Calu3 (cell line): ENCODE results near the gene SPAAR. TPM values are rescaled to one million over a fixed set of nuclear protein-coding genes. Genes with fewer than 3 reads are reported as not detected.

Source experiments
- BruUV-seq: library from RNA; stranded (reverse); fragments of 400-500 nt; replicated peaks from 2 replicates; lab custom pipeline; 2021; lab: Mats Ljungman, UMichigan
- CTCF ChIA-PET: fragments of 300-600 bp; sonication (Branson Sonifier 250); formaldehyde crosslinking; loops from one replicate; lab custom pipeline; 2022; ENCODE audit warnings: antibody characterized with exemption; lab: Charles Lee
- DNase-seq: peaks from one replicate; pipeline ENCODE4 v3.0.0; 2022
- H3K27ac Mint-ChIP-seq: one replicate; pipeline ENCODE4 v1.8.0; 2022; ENCODE audit warnings: mixed read lengths; ENCODE audit not compliant: unreplicated experiment
- H3K27me3 Mint-ChIP-seq: one replicate; pipeline ENCODE4 v1.8.0; 2022; ENCODE audit warnings: mixed read lengths; ENCODE audit not compliant: unreplicated experiment
- H3K36me3 Mint-ChIP-seq: one replicate; pipeline ENCODE4 v1.8.0; 2022; ENCODE audit warnings: mild to moderate bottlenecking, moderate library complexity, mixed read lengths; ENCODE audit not compliant: insufficient read depth, unreplicated experiment
- H3K4me1 Mint-ChIP-seq: one replicate; pipeline ENCODE4 v1.8.0; 2022; ENCODE audit warnings: mild to moderate bottlenecking, low read depth, mixed read lengths; ENCODE audit not compliant: unreplicated experiment
- H3K4me3 Mint-ChIP-seq: one replicate; pipeline ENCODE4 v1.8.0; 2022; ENCODE audit warnings: mild to moderate bottlenecking, low read depth, moderate library complexity, mixed read lengths; ENCODE audit not compliant: unreplicated experiment
- H3K9me3 Mint-ChIP-seq: one replicate; pipeline ENCODE4 v1.8.0; 2022; ENCODE audit warnings: low read depth, mixed read lengths; ENCODE audit not compliant: unreplicated experiment
- intact Hi-C: fragments of 100-400 bp; cut with micrococcal nuclease; formaldehyde crosslinking; loops from one replicate; pipeline ENCODE4 v1.10.0; 2022; ENCODE audit not compliant: unreplicated experiment
- total RNA-seq: library from RNA; stranded (reverse); gene quantifications from 2 replicates; pipeline ENCODE4 v1.2.3, GENCODE V29; 2022
- TF ChIP-seq, protein P1 (sequence below): fragments of 200-600 bp; IDR thresholded peaks from one replicate; pipeline ENCODE4 v1.8.0; 2022; ENCODE audit warnings: antibody characterized with exemption; ENCODE audit not compliant: unreplicated experiment

The SPAAR gene
- total RNA-seq, 1 experiment from 2014 or later = not detected

DNA sequence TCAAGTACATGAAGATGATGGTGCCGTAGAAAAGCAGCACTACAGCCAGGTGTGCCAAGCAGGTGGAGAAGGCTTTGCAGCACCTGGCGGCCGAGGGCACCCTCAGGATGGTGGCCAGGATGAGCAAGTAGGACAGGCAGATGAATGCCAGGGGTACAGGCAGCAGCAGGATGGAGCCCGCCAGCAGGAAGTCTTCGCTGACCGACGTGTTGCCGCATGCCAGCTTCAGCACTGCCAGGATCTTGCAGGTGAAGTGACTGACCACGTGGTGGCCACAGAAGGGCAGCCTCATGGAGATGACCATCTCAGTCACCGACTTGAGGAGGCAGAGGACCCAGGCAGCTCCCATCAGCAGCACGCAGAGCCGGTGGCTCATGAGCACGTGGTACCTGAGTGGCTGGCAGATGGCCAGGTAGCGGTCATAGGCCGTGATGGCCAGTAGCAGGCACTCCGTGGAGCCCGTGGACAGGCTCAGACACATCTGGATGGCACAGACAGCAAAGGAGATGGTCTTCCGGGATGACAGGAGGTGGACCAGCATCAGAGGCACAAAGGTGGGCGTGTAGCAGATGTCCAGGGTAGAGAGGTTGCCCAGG lies 39.6 kb upstream of the SPAAR start:
- DNase-seq = no peak
- peaks cover under 1% of the 10 kb centered on the region for H3K27me3 Mint-ChIP-seq
- H3K4me1 Mint-ChIP-seq = no peaks in the 10 kb centered on the region
- no peak overlapping the region for H3K27ac Mint-ChIP-seq
- CTCF ChIA-PET = no interaction called here
- intact Hi-C loops = no loop called here
- TF ChIP-seq, protein P1, sequence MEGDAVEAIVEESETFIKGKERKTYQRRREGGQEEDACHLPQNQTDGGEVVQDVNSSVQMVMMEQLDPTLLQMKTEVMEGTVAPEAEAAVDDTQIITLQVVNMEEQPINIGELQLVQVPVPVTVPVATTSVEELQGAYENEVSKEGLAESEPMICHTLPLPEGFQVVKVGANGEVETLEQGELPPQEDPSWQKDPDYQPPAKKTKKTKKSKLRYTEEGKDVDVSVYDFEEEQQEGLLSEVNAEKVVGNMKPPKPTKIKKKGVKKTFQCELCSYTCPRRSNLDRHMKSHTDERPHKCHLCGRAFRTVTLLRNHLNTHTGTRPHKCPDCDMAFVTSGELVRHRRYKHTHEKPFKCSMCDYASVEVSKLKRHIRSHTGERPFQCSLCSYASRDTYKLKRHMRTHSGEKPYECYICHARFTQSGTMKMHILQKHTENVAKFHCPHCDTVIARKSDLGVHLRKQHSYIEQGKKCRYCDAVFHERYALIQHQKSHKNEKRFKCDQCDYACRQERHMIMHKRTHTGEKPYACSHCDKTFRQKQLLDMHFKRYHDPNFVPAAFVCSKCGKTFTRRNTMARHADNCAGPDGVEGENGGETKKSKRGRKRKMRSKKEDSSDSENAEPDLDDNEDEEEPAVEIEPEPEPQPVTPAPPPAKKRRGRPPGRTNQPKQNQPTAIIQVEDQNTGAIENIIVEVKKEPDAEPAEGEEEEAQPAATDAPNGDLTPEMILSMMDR = no peak
- no peaks in the 10 kb centered on the region for H3K36me3 Mint-ChIP-seq
- no TSS peak for BruUV-seq
- no peak overlapping the region for H3K4me3 Mint-ChIP-seq
- no peaks in the 10 kb centered on the region for H3K9me3 Mint-ChIP-seq

DNA sequence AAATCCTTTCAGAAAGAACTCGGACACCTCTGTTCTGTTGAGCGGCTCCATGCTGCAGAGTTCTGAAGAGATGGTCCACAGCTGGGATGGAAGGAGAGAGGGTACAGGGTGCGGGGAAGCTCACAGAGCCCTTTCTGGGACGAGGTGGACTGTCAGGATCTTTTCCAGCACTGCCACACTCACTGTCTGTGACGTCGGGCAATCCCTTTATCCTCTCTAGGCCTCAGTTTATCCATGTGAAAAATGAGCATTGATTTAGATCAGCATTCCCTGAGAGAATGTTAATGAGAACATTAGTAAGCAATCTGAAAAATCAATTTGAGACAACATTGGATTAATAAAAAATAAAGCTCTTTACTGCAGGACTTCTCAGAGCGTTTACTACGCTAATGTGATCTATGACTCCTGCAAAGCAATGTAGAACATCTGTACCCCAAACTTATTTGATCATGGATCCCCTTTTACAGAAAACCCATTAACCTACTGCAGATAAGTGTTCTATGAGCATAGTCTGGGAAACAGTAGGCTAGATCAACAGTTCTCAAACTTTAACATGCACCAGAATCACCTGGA lies 38.9 kb upstream of the SPAAR start, which contains the start of gene OR13J1:
OR13J1 (minus strand) TSS at position 51 of the 573 bp plus-strand sequence; CDS start at position 51, 0 bp downstream.
- intact Hi-C loops = no loop called here
- H3K27me3 Mint-ChIP-seq = peaks cover 8% of the 10 kb centered on the region
- no peaks in the 10 kb centered on the region for H3K4me1 Mint-ChIP-seq
- no peak for DNase-seq
- H3K9me3 Mint-ChIP-seq = no peaks in the 10 kb centered on the region
- TF ChIP-seq, protein P1 = no peak
- H3K4me3 Mint-ChIP-seq = no peak within 1 kb of the TSS
- no peaks in the 10 kb centered on the region for H3K36me3 Mint-ChIP-seq
- H3K27ac Mint-ChIP-seq = no peak within 1 kb of the TSS
- CTCF ChIA-PET = interaction anchor here (1.2 kb wide), 1 partner anchor 11 kb away, joined by 3 read pairs; no protein-coding TSS in a partner anchor
- BruUV-seq = no TSS peak

DNA sequence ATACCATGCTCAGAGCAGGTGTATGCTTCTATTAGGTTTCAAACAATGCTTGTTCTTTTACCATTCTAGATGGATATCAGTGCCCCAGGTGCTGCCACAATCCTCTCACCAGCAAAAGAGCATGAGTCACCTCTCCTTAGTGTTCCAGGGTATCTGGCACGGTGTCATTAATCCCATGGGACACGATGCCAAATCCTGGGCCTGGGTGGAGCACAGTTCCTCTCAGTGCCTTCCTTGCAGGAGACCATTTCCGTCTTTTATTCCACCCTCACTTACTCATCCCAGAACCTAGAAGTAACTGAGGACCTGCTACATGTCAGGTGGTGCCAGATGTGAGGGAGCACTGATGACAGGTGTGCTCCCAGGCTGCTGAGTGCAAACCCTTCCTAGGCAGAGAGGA lies 37.7 kb upstream of the SPAAR start:
- Mint-ChIP-seq H3K4me1 (no peaks in the 10 kb centered on the region), H3K9me3 (no peaks in the 10 kb centered on the region), H3K27ac (no peak overlapping the region), H3K4me3 (no peak overlapping the region), H3K36me3 (no peaks in the 10 kb centered on the region), H3K27me3 (peaks cover 17% of the 10 kb centered on the region)
- CTCF ChIA-PET = interaction anchor here (1.2 kb wide), 1 partner anchor 10 kb away, joined by 3 read pairs; no protein-coding TSS in a partner anchor
- TF ChIP-seq, protein P1 = no peak
- DNase-seq = no peak
- BruUV-seq = no TSS peak
- intact Hi-C loops = no loop called here

DNA sequence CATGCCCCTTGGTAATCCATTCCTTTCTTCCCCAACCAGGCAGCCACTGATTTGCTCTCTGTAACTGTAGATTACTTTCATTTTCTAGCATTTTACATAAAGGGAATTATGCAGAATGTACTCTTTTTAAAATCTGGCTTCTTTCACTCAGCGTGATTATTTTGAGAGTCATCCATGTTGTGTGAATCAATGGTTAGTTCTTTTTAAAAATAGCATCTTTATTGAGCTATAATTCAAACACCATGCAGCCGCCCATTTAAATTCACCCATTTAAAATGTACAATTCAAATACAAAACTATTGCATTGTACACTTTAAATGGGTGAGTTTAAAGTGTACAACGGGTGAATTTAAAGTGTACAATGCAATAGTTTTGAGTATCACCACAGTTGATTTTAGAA lies 36.8 kb upstream of the SPAAR start:
- CTCF ChIA-PET = no interaction called here
- no TSS peak for BruUV-seq
- no peak for DNase-seq
- H3K4me1 Mint-ChIP-seq = no peaks in the 10 kb centered on the region
- H3K27ac Mint-ChIP-seq = no peak overlapping the region
- no peak overlapping the region for H3K4me3 Mint-ChIP-seq
- H3K36me3 Mint-ChIP-seq = no peaks in the 10 kb centered on the region
- peaks cover 26% of the 10 kb centered on the region for H3K27me3 Mint-ChIP-seq
- TF ChIP-seq, protein P1 = no peak
- intact Hi-C loops = no loop called here
- H3K9me3 Mint-ChIP-seq = peaks cover 3% of the 10 kb centered on the region
